ENCODE results near the gene TMED8. TPM values are rescaled to one million over a fixed set of nuclear protein-coding genes. Genes with fewer than 3 reads are reported as not detected.

Gene TMED8
- total and polyA plus RNA-seq, 10 of the 15 experiments (the other 5 are each of a cell fraction or from before 2014, with no cell fraction given) = 7.3 to 39.1 (median 26.1) TPM

DNA sequence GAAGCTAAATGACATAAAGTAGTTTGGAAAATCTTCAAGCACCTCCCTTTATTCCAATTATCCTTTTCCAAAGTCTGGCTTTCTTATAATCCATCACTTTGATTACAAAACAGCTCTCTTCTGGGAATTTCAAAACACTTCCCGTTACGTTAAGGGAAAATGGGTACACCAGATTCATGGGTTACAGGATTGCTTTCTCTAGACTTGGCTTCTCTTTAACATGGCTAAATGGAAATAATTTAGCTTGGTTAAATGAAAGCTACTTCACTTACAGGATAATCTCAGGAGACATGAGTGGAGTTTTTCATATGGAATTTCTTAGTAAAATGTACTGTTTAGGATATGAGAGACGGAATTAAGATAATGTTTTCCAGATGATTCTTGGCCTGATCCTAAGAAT lies 41.3 kb downstream of the TMED8 start:
- peaks cover 0 to 4% of the 10 kb centered on the region in 2 experiments for H3K36me3 ChIP-seq (ENCODE audit: control insufficient read depth in 2 of 2, insufficient read depth in 2 of 2, low read length in 1 of 2)
- 97% methylated on average over 3 of the region's 3 CpGs for WGBS (ENCODE audit: insufficient coverage, insufficient replicate concordance, low lambda C conversion rate, missing lambda C conversion rate)

More for the DNA sequence above, 41.3 kb downstream of the TMED8 start:
- ChIA-PET POLR2A (interaction anchor here (1.6 kb wide), 1 partner anchor 15 kb away, joined by 3 read pairs; the partner anchor contains the start of genes GSTZ1 and POMT2), SMC1A (ENCODE audit: uncharacterized antibody, unreplicated experiment) (interaction anchor here (0.9 to 1.0 kb wide), 2 partner anchors 16 to 20 kb away, joined by 3 read pairs; no protein-coding TSS in a partner anchor), CTCF (interaction anchor here (0.6 to 1.4 kb wide), 4 partner anchors 9 to 121 kb away, joined by 4 to 7 read pairs (median 4); no protein-coding TSS in a partner anchor), RAD21 (ENCODE audit: unreplicated experiment) (interaction anchor here (0.9 to 1.7 kb wide), 2 partner anchors 20 to 41 kb away, joined by 3 to 4 read pairs; partner anchors contain the start of genes SAMD15 and TMED8)
- no peaks in the 10 kb centered on the region for H3K27me3 ChIP-seq (replicated peaks in 1 of 2; ENCODE audit: control insufficient read depth in 2 of 2, insufficient read depth in 2 of 2, low read length in 1 of 2)
- H3K9ac ChIP-seq (ENCODE audit: control insufficient read depth, insufficient read depth, low read length) = no peak overlapping the region
- no peaks in the 10 kb centered on the region for H3K79me2 ChIP-seq (ENCODE audit: control insufficient read depth, insufficient read depth, low read length)
- FAIRE-seq (no peak), DNase-seq (ENCODE audit: low read depth, low spot score) (no peak), ATAC-seq (no peak)
- H3K27ac ChIP-seq (ENCODE audit: control insufficient read depth, insufficient read depth) = no peak overlapping the region
- intact Hi-C loops (cut with micrococcal nuclease; ENCODE audit: unreplicated experiment) = no loop called here
- no peaks in the 10 kb centered on the region for H3K4me1 ChIP-seq (ENCODE audit: control insufficient read depth, insufficient read depth, low read length)
- TF ChIP-seq, protein P1, sequence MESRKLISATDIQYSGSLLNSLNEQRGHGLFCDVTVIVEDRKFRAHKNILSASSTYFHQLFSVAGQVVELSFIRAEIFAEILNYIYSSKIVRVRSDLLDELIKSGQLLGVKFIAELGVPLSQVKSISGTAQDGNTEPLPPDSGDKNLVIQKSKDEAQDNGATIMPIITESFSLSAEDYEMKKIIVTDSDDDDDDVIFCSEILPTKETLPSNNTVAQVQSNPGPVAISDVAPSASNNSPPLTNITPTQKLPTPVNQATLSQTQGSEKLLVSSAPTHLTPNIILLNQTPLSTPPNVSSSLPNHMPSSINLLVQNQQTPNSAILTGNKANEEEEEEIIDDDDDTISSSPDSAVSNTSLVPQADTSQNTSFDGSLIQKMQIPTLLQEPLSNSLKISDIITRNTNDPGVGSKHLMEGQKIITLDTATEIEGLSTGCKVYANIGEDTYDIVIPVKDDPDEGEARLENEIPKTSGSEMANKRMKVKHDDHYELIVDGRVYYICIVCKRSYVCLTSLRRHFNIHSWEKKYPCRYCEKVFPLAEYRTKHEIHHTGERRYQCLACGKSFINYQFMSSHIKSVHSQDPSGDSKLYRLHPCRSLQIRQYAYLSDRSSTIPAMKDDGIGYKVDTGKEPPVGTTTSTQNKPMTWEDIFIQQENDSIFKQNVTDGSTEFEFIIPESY (IDR thresholded peaks at IDR 0.05) = no peak
- TF ChIP-seq EGR1 (IDR thresholded peaks at IDR 0.05; ENCODE audit: borderline replicate concordance in 1 of 2, low read depth in 2 of 2, low read length in 2 of 2) (no peak), NBN (IDR thresholded peaks at IDR 0.05) (no peak), NR2C2 (IDR thresholded peaks at IDR 0.05; ENCODE audit: borderline replicate concordance, control insufficient read depth, insufficient read length, low read depth) (no peak), NRF1 (conservative IDR thresholded peaks at IDR 0.05; ENCODE audit: low read depth, low read length) (no peak), SMAD1 (IDR thresholded peaks at IDR 0.05; ENCODE audit: low read depth, partially characterized antibody) (no peak), POLR2AphosphoS2 (IDR thresholded peaks at IDR 0.05; ENCODE audit: low read depth, low read length) (no peak)
- TF ChIP-seq, protein P2, sequence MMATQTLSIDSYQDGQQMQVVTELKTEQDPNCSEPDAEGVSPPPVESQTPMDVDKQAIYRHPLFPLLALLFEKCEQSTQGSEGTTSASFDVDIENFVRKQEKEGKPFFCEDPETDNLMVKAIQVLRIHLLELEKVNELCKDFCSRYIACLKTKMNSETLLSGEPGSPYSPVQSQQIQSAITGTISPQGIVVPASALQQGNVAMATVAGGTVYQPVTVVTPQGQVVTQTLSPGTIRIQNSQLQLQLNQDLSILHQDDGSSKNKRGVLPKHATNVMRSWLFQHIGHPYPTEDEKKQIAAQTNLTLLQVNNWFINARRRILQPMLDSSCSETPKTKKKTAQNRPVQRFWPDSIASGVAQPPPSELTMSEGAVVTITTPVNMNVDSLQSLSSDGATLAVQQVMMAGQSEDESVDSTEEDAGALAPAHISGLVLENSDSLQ (IDR thresholded peaks at IDR 0.05) = no peak
- TF ChIP-seq, protein P3, sequence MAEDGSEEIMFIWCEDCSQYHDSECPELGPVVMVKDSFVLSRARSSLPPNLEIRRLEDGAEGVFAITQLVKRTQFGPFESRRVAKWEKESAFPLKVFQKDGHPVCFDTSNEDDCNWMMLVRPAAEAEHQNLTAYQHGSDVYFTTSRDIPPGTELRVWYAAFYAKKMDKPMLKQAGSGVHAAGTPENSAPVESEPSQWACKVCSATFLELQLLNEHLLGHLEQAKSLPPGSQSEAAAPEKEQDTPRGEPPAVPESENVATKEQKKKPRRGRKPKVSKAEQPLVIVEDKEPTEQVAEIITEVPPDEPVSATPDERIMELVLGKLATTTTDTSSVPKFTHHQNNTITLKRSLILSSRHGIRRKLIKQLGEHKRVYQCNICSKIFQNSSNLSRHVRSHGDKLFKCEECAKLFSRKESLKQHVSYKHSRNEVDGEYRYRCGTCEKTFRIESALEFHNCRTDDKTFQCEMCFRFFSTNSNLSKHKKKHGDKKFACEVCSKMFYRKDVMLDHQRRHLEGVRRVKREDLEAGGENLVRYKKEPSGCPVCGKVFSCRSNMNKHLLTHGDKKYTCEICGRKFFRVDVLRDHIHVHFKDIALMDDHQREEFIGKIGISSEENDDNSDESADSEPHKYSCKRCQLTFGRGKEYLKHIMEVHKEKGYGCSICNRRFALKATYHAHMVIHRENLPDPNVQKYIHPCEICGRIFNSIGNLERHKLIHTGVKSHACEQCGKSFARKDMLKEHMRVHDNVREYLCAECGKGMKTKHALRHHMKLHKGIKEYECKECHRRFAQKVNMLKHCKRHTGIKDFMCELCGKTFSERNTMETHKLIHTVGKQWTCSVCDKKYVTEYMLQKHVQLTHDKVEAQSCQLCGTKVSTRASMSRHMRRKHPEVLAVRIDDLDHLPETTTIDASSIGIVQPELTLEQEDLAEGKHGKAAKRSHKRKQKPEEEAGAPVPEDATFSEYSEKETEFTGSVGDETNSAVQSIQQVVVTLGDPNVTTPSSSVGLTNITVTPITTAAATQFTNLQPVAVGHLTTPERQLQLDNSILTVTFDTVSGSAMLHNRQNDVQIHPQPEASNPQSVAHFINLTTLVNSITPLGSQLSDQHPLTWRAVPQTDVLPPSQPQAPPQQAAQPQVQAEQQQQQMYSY (CRISPR knock-in tag; IDR thresholded peaks at IDR 0.05) = no peak
- H3K9me3 ChIP-seq (replicated peaks; ENCODE audit: control insufficient read depth, insufficient read depth, low read length) = no peaks in the 10 kb centered on the region
- no TSS peak for BruUV-seq (replicated peaks)
- in situ Hi-C loops (cut with MboI) = no loop called here
- H4K20me1 ChIP-seq (ENCODE audit: control insufficient read depth, insufficient read depth) = no peaks in the 10 kb centered on the region
- H2AFZ ChIP-seq (ENCODE audit: control insufficient read depth, low read depth, low read length) = no peak overlapping the region
- H3K4me2 ChIP-seq (ENCODE audit: control insufficient read depth, insufficient read depth) = no peak overlapping the region
- H3K4me3 ChIP-seq = no peak overlapping the region
